Measurements from ENCODE around the gene LLGL2. TPM values are rescaled to one million over a fixed set of nuclear protein-coding genes. Genes with fewer than 3 reads are reported as not detected.

The LLGL2 gene
- polyA plus RNA-seq, 1 donor (not counting 4 experiments of a cell fraction or from before 2014, with no cell fraction given) = 13.8 TPM

GRCh38 chr17:75530837-75531720, 5.6 kb downstream of the LLGL2 start:
- Histone ChIP-seq H3K79me2 (ENCODE audit: control insufficient read depth, insufficient read depth, low read length) (no peaks in the 10 kb centered on the region), H4K20me1 (ENCODE audit: control insufficient read depth, extremely low read depth, insufficient read depth, low read length) (no peaks in the 10 kb centered on the region), H3K9me3 (ENCODE audit: control insufficient read depth, low read depth, low read length) (no peaks in the 10 kb centered on the region), H3K4me1 (ENCODE audit: control insufficient read depth, extremely low read depth, insufficient read depth, low read length) (peaks cover 20% of the 10 kb centered on the region), H3K4me2 (ENCODE audit: control insufficient read depth, extremely low read depth, insufficient read depth, low read depth, low read length) (peak overlapping the region; percentile 50), H3K36me3 (ENCODE audit: control insufficient read depth in 2 of 2, extremely low read depth in 1 of 2, insufficient read depth in 2 of 2, low read length in 2 of 2) (peaks cover 0 to 1% of the 10 kb centered on the region in 2 experiments), H3K27me3 (ENCODE audit: control insufficient read depth, extremely low read depth, insufficient read depth, low read length) (no peaks in the 10 kb centered on the region), H2AFZ (ENCODE audit: control insufficient read depth, low read length) (peak overlapping the region; percentile 76), H3K4me3 (ENCODE audit: control insufficient read depth in 2 of 3, extremely low read depth in 1 of 3, insufficient read depth in 2 of 3, low read depth in 1 of 3, low read length in 3 of 3) (peak overlapping the region in 1 of 3 experiments; percentile 50), H3K9me1 (ENCODE audit: control insufficient read depth, extremely low read depth, insufficient read depth, low read length) (no peaks in the 10 kb centered on the region), H3K9ac (ENCODE audit: control insufficient read depth, extremely low read depth, insufficient read depth, low read length) (peak overlapping the region; percentile 51), H3K27ac (ENCODE audit: control insufficient read depth, insufficient read depth, low read length) (peak overlapping the region; percentile 72)
- FAIRE-seq (no peak), DNase-seq (ENCODE audit: low read depth, low spot score) (no peak)
- dilution Hi-C loops (cut with MboI; ENCODE audit: extremely low pct_ligation_motif_present, low sequenced_read_pairs) = no loop called here
- TF ChIP-seq EZH2 (IDR thresholded peaks at IDR 0.05; ENCODE audit: low read length) (no peak), CTCF (optimal IDR thresholded peaks at IDR 0.05 in 1 of 3, IDR thresholded peaks at IDR 0.05 in 1 of 3, conservative IDR thresholded peaks at IDR 0.05 in 1 of 3; ENCODE audit: extremely low read depth in 1 of 3, insufficient read depth in 2 of 3, low read length in 3 of 3) (no peak)

- H3K79me2 ChIP-seq (ENCODE audit: control insufficient read depth, insufficient read depth, low read length) = no peaks in the 10 kb centered on the region
- peak overlapping the region; percentile 76 for H2AFZ ChIP-seq (ENCODE audit: control insufficient read depth, low read length)
- H3K9me1 ChIP-seq (ENCODE audit: control insufficient read depth, extremely low read depth, insufficient read depth, low read length) = no peaks in the 10 kb centered on the region
- H3K4me1 ChIP-seq (ENCODE audit: control insufficient read depth, extremely low read depth, insufficient read depth, low read length) = peaks cover 14% of the 10 kb centered on the region
- H3K27ac ChIP-seq (ENCODE audit: control insufficient read depth, insufficient read depth, low read length) = peak overlapping the region; percentile 72
- FAIRE-seq = peak; percentile 94
- DNase-seq (ENCODE audit: low read depth, low spot score) = no peak
- no peaks in the 10 kb centered on the region for H3K27me3 ChIP-seq (ENCODE audit: control insufficient read depth, extremely low read depth, insufficient read depth, low read length)
- peaks cover 0 to 1% of the 10 kb centered on the region in 2 experiments for H3K36me3 ChIP-seq (ENCODE audit: control insufficient read depth in 2 of 2, extremely low read depth in 1 of 2, insufficient read depth in 2 of 2, low read length in 2 of 2)
- TF ChIP-seq CTCF (optimal IDR thresholded peaks at IDR 0.05 in 1 of 3, IDR thresholded peaks at IDR 0.05 in 1 of 3, conservative IDR thresholded peaks at IDR 0.05 in 1 of 3; ENCODE audit: extremely low read depth in 1 of 3, insufficient read depth in 2 of 3, low read length in 3 of 3) (no peak), EZH2 (IDR thresholded peaks at IDR 0.05; ENCODE audit: low read length) (no peak)
- no peaks in the 10 kb centered on the region for H3K9me3 ChIP-seq (ENCODE audit: control insufficient read depth, low read depth, low read length)
- H4K20me1 ChIP-seq (ENCODE audit: control insufficient read depth, extremely low read depth, insufficient read depth, low read length) = no peaks in the 10 kb centered on the region
- peak overlapping the region; percentile 51 for H3K9ac ChIP-seq (ENCODE audit: control insufficient read depth, extremely low read depth, insufficient read depth, low read length)
- H3K4me3 ChIP-seq (ENCODE audit: control insufficient read depth in 2 of 3, extremely low read depth in 1 of 3, insufficient read depth in 2 of 3, low read depth in 1 of 3, low read length in 3 of 3) = peak overlapping the region in 1 of 3 experiments; percentile 50
- dilution Hi-C loops (cut with MboI; ENCODE audit: extremely low pct_ligation_motif_present, low sequenced_read_pairs) = no loop called here
- peak overlapping the region; percentile 50 for H3K4me2 ChIP-seq (ENCODE audit: control insufficient read depth, extremely low read depth, insufficient read depth, low read depth, low read length)
These were observed 6.2 kb downstream of the LLGL2 start for GRCh38 chr17:75531721-75532072.

All from keratinocyte (primary cell).